DMS53 (cell line): Measurements from ENCODE around the gene ATP6V1F.

Experiments
- DNase-seq: peaks from one replicate; lab custom pipeline; 2025; lab: John Stamatoyannopoulos, UW

Gene ATP6V1F

GRCh38 chr7:128867842-128868623, 5.4 kb downstream of the ATP6V1F start:
- DNase-seq = peak; percentile 83

- DNase-seq = peak; percentile 85
Observed at GRCh38 chr7:128868624-128869137, 6.0 kb downstream of the ATP6V1F start.

GRCh38 chr7:128869138-128869943, 6.7 kb downstream of the ATP6V1F start:
- DNase-seq = peak; percentile 92

- DNase-seq = peak; percentile 65
Observed at GRCh38 chr7:128869944-128870285, 7.3 kb downstream of the ATP6V1F start.

- no peak for DNase-seq
Observed at GRCh38 chr7:128871050-128871449, 8.4 kb downstream of the ATP6V1F start.

- DNase-seq = no peak
Observed at GRCh38 chr7:128872394-128872824, 9.8 kb downstream of the ATP6V1F start.

- no peak for DNase-seq
Observed at GRCh38 chr7:128873234-128873633, 10.6 kb downstream of the ATP6V1F start.

GRCh38 chr7:128874140-128875031, 11.7 kb downstream of the ATP6V1F start:
- peak; percentile 92 for DNase-seq

- DNase-seq = no peak
Observed at GRCh38 chr7:128875523-128875948, 12.9 kb downstream of the ATP6V1F start.

GRCh38 chr7:128876127-128876526, 13.5 kb downstream of the ATP6V1F start:
- no peak for DNase-seq

GRCh38 chr7:128876586-128876977, 13.9 kb downstream of the ATP6V1F start:
- no peak for DNase-seq

- DNase-seq = no peak
Observed at GRCh38 chr7:128876978-128877755, 14.5 kb downstream of the ATP6V1F start.

GRCh38 chr7:128877756-128878120, 15.1 kb downstream of the ATP6V1F start:
- no peak for DNase-seq

GRCh38 chr7:128878226-128879105, 15.8 kb downstream of the ATP6V1F start:
- DNase-seq = no peak

- DNase-seq = peak; percentile 65
Observed at GRCh38 chr7:128879461-128879938, 16.8 kb downstream of the ATP6V1F start.

GRCh38 chr7:128879939-128880746, 17.5 kb downstream of the ATP6V1F start:
- peak; percentile 93 for DNase-seq

GRCh38 chr7:128880791-128881457, 18.3 kb downstream of the ATP6V1F start:
- DNase-seq = no peak

- no peak for DNase-seq
Observed at GRCh38 chr7:128881458-128882125, 18.9 kb downstream of the ATP6V1F start.
